Loucy (cell line): ENCODE results near the gene TSPEAR.
"Not testable (repeated sequence)": the region's sequence is repeated elsewhere in the genome, so short reads cannot be mapped to it uniquely, and the experiment has no call there.

ENCODE experiments used
- H2AFZ ChIP-seq: fragments of 200-600 bp; sonication (generic); 2 replicates; pipeline ENCODE4 v1.6.0; 2016; ENCODE audit warnings: antibody characterized with exemption, mild to moderate bottlenecking, low read length, moderate library complexity
- H3F3A ChIP-seq: fragments of 200-600 bp; 2 replicates; pipeline ENCODE4 v1.6.0; 2016; ENCODE audit warnings: antibody characterized with exemption, low read depth, mild to moderate bottlenecking
- H3K27me3 ChIP-seq: fragments of 200-600 bp; sonication (generic); 2 replicates; pipeline ENCODE4 v1.6.1; 2014; ENCODE audit warnings: low read length, mild to moderate bottlenecking; ENCODE audit not compliant: insufficient read depth, poor library complexity, severe bottlenecking
- H3K36me3 ChIP-seq: fragments of 200-600 bp; sonication (generic); 2 replicates; pipeline ENCODE4 v1.6.1; 2016; ENCODE audit warnings: low read length; ENCODE audit not compliant: insufficient read depth
- H3K4me1 ChIP-seq: fragments of 200-600 bp; sonication (generic); 2 replicates; pipeline ENCODE4 v1.5.1; 2014; ENCODE audit warnings: low read length, mild to moderate bottlenecking; ENCODE audit not compliant: insufficient read depth, poor library complexity, severe bottlenecking
- H3K4me2 ChIP-seq: fragments of 200-600 bp; sonication (generic); 2 replicates; pipeline ENCODE4 v1.6.0; 2014; ENCODE audit warnings: antibody characterized with exemption, low read length, low read depth, mild to moderate bottlenecking; ENCODE audit not compliant: poor library complexity, severe bottlenecking
- H3K4me3 ChIP-seq: fragments of 200-600 bp; sonication (generic); 2 replicates; pipeline ENCODE4 v1.5.1; 2014; ENCODE audit warnings: low read length, mild to moderate bottlenecking, mixed read lengths; ENCODE audit not compliant: poor library complexity, severe bottlenecking
- H3K79me2 ChIP-seq: fragments of 200-600 bp; sonication (generic); 2 replicates; pipeline ENCODE4 v1.6.1; 2014; ENCODE audit warnings: low read length; ENCODE audit not compliant: insufficient read depth
- H3K9ac ChIP-seq: fragments of 200-600 bp; sonication (generic); 2 replicates; pipeline ENCODE4 v1.6.0; 2014; ENCODE audit warnings: mild to moderate bottlenecking, low read depth, low read length, moderate library complexity; ENCODE audit not compliant: poor library complexity, severe bottlenecking
- H3K9me2 ChIP-seq: fragments of 200-600 bp; sonication (generic); replicated peaks from 2 replicates; pipeline ENCODE4 v1.6.1; 2016; ENCODE audit warnings: low read depth, low read length, mixed read lengths
- H3K9me3 ChIP-seq: fragments of 200-600 bp; sonication (generic); 2 replicates; pipeline ENCODE4 v1.6.1; 2014; ENCODE audit warnings: mild to moderate bottlenecking, antibody characterized with exemption, low read length, low read depth; ENCODE audit not compliant: insufficient read depth
- H4K20me1 ChIP-seq: fragments of 200-600 bp; sonication (generic); 2 replicates; pipeline ENCODE4 v1.6.0; 2014; ENCODE audit warnings: antibody characterized with exemption, low read length, mild to moderate bottlenecking; ENCODE audit not compliant: insufficient read depth, poor library complexity, severe bottlenecking
- CTCF ChIP-seq: fragments of 200-600 bp; sonication (generic); conservative IDR thresholded peaks from 2 replicates; pipeline ENCODE4 v1.5.1; 2014; ENCODE audit warnings: mild to moderate bottlenecking, antibody characterized with exemption, low read length
- EZH2phosphoT487 ChIP-seq: fragments of 200-600 bp; IDR thresholded peaks from 2 replicates; pipeline ENCODE4 v1.6.1; 2018; ENCODE audit warnings: antibody characterized with exemption, mild to moderate bottlenecking, moderate library complexity, borderline replicate concordance

TSPEAR gene

GRCh38 chr21:44503901-44504399 lies 207.4 kb downstream of the TSPEAR start:
- Histone ChIP-seq H3K79me2 (no peaks in the 10 kb centered on the region), H2AFZ (no peak overlapping the region), H3K27me3 (no peaks in the 10 kb centered on the region), H3K4me1 (no peaks in the 10 kb centered on the region), H3K36me3 (no peaks in the 10 kb centered on the region), H3F3A (no peaks in the 10 kb centered on the region), H3K9me2 (no peaks in the 10 kb centered on the region), H4K20me1 (no peaks in the 10 kb centered on the region), H3K4me2 (no peak overlapping the region), H3K9ac (no peak overlapping the region), H3K4me3 (no peak overlapping the region), H3K9me3 (no peaks in the 10 kb centered on the region)
- TF ChIP-seq CTCF (no peak), EZH2phosphoT487 (no peak)

- not testable (repeated sequence) for H3K9me2 ChIP-seq, H3K36me3 ChIP-seq, H2AFZ ChIP-seq, H3F3A ChIP-seq, H3K9ac ChIP-seq, H3K4me1 ChIP-seq, H4K20me1 ChIP-seq, H3K4me3 ChIP-seq, H3K4me2 ChIP-seq, H3K27me3 ChIP-seq, H3K79me2 ChIP-seq, H3K9me3 ChIP-seq
Measured at GRCh38 chr21:44503006-44503889, 208.1 kb downstream of the TSPEAR start.

- Histone ChIP-seq H2AFZ (no peak overlapping the region), H3K4me3 (no peak overlapping the region)
Measured at GRCh38 chr21:44502171-44502958, 209.0 kb downstream of the TSPEAR start.

More at GRCh38 chr21:44502171-44502958, 209.0 kb downstream of the TSPEAR start:
- TF ChIP-seq CTCF (no peak), EZH2phosphoT487 (no peak)
- Histone ChIP-seq H3K4me2 (no peak overlapping the region), H3K36me3 (no peaks in the 10 kb centered on the region), H3F3A (no peaks in the 10 kb centered on the region), H3K27me3 (no peaks in the 10 kb centered on the region), H3K9me2 (no peaks in the 10 kb centered on the region), H3K9me3 (no peaks in the 10 kb centered on the region), H4K20me1 (no peaks in the 10 kb centered on the region), H3K4me1 (no peaks in the 10 kb centered on the region), H3K79me2 (no peaks in the 10 kb centered on the region), H3K9ac (no peak overlapping the region)
